ENCODE data around the gene COL6A3.
A peak's percentile ranks its signal among the peaks of the same experiment; 100 is the strongest.

Gene COL6A3

GRCh38 chr2:237293978-237294377 lies 120.0 kb downstream of the COL6A3 start:
- peak; percentile 45 for DNase-seq (ENCODE audit: low read depth)
- no peak overlapping the region for H3K4me3 ChIP-seq (ENCODE audit: control insufficient read depth, low read depth, low read length)
- TF ChIP-seq, protein P1, sequence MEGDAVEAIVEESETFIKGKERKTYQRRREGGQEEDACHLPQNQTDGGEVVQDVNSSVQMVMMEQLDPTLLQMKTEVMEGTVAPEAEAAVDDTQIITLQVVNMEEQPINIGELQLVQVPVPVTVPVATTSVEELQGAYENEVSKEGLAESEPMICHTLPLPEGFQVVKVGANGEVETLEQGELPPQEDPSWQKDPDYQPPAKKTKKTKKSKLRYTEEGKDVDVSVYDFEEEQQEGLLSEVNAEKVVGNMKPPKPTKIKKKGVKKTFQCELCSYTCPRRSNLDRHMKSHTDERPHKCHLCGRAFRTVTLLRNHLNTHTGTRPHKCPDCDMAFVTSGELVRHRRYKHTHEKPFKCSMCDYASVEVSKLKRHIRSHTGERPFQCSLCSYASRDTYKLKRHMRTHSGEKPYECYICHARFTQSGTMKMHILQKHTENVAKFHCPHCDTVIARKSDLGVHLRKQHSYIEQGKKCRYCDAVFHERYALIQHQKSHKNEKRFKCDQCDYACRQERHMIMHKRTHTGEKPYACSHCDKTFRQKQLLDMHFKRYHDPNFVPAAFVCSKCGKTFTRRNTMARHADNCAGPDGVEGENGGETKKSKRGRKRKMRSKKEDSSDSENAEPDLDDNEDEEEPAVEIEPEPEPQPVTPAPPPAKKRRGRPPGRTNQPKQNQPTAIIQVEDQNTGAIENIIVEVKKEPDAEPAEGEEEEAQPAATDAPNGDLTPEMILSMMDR (conservative IDR thresholded peaks at IDR 0.05; ENCODE audit: control insufficient read depth, insufficient read depth, low read depth, low read length), result no peak

GRCh38 chr2:237291138-237291792 lies 122.7 kb downstream of the COL6A3 start:
- DNase-seq (ENCODE audit: low read depth), result peak; percentile 99
- H3K4me3 ChIP-seq (ENCODE audit: control insufficient read depth, low read depth, low read length), result no peak overlapping the region
- TF ChIP-seq, protein P1 (conservative IDR thresholded peaks at IDR 0.05; ENCODE audit: control insufficient read depth, insufficient read depth, low read depth, low read length), result no peak

DNA sequence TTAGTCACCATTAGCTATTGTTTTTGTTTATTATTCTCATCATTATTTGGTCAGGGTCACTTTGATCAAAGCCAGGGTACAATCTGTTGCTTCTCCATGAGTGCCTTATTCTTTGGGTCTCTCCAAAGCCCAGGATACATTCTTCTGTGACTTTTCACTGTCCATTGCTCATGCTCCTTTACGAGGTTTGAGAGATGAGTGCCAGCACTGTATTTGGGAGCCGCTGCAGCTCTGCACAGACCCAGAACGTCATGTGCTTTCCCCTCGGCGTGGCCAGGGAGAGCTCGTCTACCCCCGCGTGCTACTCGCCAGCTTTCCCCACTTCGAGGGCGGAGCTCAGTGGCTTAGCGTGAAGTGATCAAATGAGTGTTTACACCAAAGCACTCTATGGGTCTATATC lies 123.7 kb downstream of the COL6A3 start:
- H3K4me3 ChIP-seq (ENCODE audit: control insufficient read depth, low read depth, low read length), result no peak overlapping the region
- TF ChIP-seq, protein P1 (conservative IDR thresholded peaks at IDR 0.05; ENCODE audit: control insufficient read depth, insufficient read depth, low read depth, low read length), result no peak
- peak; percentile 93 for DNase-seq (ENCODE audit: low read depth)

DNA sequence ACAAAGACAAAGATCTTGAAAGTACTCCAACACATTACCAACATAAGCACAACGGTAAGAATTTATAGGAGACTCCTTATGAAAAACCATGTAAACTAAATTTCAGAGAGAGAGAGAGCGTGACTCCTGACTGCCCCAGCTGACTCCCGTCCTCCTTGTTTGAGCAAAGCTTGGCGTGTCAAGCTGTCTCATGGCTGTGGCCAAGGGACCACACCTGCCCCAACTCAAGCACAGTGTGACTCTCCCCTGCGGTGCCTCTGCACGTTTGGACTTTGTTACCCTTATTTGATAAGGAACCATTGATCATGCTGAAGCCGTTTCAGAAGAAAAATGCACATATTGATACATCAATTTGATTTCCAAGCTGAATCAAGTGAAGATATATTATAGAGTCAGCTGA lies 124.8 kb downstream of the COL6A3 start:
- TF ChIP-seq, protein P1 (conservative IDR thresholded peaks at IDR 0.05; ENCODE audit: control insufficient read depth, insufficient read depth, low read depth, low read length), result no peak

DNA sequence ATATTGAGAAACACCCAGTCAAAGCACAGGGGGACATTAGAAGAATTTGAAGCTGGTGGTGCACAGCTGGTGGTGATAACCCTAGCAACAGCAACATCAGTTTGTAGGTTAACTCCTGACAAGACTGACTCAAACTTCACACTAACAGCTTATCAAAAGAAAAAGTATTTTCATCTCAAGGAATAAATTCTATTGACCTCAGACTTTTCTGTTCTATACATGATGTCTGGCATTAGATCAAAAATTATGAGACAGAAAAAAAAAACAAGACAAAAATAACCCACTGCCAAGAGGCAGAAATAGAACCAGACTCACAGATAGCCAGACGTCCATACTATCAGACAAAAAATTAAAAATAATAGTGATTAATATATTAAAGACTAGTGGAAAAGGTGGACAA lies 126.1 kb downstream of the COL6A3 start:
- no peak for DNase-seq (ENCODE audit: low read depth)
- TF ChIP-seq, protein P1 (conservative IDR thresholded peaks at IDR 0.05; ENCODE audit: control insufficient read depth, insufficient read depth, low read depth, low read length), result no peak
- no peak overlapping the region for H3K4me3 ChIP-seq (ENCODE audit: control insufficient read depth, low read depth, low read length)

More for the DNA sequence above, 124.8 kb downstream of the COL6A3 start:
- DNase-seq (ENCODE audit: low read depth), result no peak
- H3K4me3 ChIP-seq (ENCODE audit: control insufficient read depth, low read depth, low read length), result no peak overlapping the region

- TF ChIP-seq, protein P1 (conservative IDR thresholded peaks at IDR 0.05; ENCODE audit: control insufficient read depth, insufficient read depth, low read depth, low read length), result no peak
- DNase-seq (ENCODE audit: low read depth), result peak; percentile 85
- no peak overlapping the region for H3K4me3 ChIP-seq (ENCODE audit: control insufficient read depth, low read depth, low read length)
These were observed 130.6 kb downstream of the COL6A3 start for GRCh38 chr2:237283131-237283928.
